ENCODE data around the gene FRMD3.

FRMD3 gene

DNA sequence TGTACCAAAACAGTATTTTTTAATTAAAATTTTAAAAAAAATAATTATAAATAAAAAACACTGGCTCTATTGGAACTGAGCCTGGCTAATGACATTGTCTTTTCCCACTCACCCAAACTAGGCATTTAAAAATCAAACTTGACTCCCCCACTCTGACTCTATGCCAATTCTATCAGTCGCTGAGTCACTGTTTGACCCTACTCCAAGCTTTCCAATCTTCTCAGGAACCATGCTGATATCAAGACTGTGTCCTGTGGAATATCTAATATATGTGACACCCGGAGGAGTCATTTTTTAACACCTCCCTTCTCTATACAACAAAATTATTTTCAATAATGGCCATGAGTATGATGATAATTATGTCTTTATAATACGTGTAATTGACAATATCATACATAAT, 303.7 kb downstream of the FRMD3 start:
- DNase-seq (ENCODE audit: low spot score), result no peak

DNA sequence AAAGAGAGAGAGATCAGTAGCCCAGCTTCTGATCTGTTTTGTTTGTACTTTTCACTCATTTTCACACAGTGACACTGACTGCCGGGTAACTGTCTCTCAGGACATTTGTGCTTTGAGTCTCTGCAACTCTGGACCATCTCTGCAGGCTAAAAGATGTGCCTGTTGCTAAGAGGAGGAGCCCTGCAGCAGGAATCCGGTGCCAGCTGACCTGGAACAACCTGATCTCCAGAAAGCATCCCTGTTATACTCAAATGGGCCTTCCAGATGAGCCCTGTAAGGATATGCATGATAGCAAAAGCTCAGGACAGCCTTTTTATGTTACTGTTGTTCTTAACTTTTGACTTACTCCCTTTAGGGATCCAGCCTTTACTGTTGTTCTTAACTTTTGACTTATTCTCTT, 304.6 kb downstream of the FRMD3 start:
- no peak for DNase-seq (ENCODE audit: low spot score)

DNA sequence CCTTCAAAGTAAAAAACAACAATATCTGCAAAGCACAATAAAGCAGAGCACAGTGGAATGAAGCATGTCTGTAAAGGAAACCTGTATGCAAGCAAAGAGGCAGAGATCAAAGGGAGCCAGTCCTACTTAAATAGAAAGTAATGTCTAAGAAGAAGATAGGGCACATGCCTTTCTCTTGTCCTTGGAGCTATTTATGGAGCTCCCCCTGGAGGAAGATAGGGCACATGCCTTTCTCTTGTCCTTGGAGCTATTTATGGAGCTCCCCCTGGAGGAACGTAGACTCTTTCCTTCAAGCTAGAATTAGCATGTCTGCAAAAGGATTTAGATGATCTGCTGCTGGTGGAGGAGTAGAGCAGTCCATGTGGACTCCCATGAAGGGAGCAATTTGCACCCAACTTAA, 307.2 kb downstream of the FRMD3 start:
- no peak for DNase-seq (ENCODE audit: low spot score)

DNA sequence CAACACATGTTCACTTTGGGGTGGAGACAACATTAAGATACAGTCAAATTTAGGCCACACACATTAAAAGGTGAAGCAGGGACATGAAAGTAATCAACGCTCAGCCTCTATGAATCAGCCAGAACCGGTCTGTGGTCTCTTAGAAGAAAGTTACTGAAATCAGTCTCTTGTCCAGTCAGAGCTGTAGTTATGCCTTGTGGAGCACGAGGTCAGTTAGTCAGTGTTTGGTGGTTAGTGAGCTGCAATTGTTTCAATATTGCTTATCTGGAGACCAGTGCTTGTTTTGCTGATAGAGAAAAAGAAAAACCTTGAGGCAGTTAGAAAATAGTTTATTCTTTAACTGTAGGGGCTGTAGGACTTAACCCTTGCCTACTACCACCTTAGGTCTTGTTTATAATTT, 317.5 kb downstream of the FRMD3 start:
- no peak for DNase-seq (ENCODE audit: low spot score)

DNA sequence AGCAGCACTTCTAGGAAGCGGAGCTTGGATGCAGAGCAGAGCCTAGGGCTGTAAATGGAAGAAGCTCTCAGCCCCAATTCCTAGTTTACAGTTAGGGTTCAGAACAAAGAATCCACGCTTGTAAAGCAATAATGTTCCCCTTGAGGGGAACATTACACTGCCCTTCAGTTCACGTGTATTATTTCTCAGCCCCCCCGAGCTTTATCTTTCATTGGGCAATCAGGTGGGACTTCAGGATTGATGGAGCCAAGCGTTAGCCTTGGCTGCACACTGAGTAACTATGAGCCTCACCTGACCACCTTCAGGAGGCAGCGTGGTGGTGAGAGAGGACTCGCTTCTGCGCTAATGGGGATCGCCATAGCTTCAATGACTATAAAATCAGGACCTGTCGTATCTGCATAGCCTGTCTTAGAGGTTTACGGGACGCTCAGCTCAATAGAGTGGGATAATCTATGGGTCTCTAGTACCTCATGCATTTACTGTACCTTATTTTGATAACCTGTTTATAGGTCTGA, 318.2 kb downstream of the FRMD3 start:
- no peak for DNase-seq (ENCODE audit: low spot score)

DNA sequence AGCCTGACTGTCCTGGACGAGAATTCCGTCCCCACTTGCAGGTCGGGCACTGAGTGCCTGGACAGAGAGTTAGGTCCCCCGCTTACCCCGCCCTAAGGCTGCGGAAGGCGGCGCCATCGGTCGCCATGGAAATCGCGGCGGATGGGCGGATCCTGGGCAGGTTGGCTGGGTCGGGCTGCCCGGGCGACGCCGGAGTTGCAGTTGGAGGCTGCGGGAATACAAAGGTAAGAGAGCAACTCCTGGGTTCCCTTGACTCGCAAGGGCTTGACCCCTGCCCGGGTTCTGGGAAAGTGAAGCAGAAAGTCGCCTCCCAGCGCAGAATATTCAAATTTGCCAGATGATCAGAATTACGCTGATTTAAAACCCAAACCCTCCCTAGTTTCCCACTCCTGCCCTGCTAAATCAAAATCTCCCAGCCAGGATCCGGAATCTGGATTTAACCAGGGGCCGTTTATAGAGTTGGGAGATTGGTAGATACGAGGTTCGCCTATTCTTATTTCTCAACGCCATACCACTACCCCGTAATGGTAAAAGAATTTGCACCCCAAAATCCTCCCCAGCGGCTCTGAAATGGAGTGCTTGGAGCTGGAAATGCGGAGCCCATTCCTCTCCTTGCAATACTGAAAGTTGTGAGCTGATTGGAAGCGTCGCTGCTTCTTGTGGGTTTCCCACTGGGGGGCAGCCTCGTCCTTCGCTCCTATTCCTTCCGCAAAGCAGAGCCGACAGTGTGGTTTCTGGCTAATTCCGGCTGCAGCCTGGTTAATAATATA, 318.9 kb downstream of the FRMD3 start:
- no peak for DNase-seq (ENCODE audit: low spot score)

DNA sequence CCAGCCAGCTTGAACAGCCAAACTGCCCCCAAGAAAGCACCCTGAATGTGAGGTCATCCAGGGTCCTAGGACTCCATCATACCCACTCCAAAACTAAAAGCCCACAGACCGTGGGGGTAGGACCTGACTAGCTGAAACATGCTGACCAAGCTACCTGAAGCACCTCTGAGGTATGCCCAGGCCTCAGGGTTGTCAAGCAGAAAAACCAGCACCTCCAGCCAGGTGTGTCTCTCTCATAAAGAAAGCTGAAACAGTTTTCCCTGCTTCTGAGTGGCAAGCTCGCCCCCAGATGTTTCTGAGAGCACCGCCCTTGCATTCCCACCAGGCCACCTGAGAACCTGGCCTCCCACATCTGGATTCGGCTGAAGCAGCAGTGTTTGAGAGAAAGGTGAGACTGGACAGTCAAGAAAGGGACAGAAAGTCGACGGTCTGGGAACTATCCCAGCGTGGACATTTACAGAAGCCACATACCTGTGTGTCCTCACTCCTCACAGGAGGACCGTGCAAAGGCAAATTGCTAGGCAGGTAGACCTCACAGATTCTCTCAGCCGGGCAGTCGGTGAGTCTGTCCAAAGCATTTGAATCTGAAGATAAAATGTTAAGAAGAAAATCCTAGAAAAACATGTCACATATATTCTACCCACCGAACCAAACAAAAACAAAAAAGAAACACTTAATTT, 319.6 kb downstream of the FRMD3 start:
- no peak for DNase-seq (ENCODE audit: low spot score)

DNA sequence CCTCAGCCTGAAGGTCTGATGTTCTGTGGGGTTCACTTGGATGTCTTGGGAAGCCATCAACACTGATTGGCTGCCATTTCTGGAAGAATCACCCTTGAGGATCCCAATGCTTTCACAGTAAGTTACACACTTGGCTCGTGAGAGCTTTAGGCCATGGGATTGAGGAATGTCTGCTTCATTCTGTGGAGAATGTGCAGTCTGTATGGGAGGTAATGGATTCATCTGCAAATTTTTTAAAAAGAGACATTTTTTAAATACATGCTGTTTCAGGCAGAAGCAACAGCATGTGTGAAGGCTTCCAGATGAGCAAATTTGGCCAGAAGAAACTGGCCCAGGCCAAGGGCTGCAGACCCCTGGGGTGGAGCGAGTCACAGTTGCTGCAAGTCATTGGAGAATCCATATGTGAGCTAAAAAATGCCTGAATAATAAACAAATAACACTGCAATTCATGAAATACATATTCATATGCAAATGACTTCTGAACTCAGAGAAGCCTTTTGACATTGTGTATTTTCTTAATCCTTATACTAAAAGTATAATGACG, 328.9 kb downstream of the FRMD3 start:
- no peak for DNase-seq (ENCODE audit: low spot score)

DNA sequence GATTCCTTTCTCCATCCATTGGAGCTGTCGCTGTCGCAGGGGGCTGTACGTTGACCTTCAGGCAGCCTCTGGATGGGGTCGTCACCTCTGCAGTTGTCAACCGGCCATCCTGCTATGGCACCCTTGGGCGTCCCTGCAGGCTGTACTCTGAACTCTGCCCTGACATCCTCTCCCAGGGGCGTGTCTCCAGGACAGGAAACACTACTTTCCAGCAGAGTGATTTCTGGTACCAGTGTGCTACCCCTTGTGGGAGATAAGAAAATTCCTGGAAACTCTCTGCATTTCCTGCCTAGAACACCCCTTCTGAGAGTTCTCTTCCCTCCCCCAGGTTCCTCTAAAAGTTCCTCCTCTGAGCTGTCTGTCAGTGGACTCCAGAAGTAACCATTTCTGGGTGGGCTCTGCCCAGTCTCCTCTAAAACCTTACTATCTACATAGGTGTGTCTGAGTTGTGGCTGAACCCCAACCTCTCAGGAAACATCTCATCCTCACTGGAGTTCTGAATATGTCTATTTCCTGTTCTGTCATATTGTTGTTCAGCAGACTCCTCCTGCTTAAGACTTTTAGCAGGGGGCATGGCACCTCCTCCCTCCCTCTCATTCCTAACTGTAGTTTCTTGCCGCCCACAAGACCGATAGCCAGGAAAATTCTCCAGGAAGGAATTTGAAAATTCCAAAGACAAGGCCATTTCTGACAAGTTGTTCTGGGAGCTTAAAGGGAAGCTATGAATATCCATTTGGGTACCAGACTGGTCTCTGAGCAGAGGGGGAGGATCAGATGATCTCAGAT, 329.9 kb downstream of the FRMD3 start:
- DNase-seq (ENCODE audit: low spot score), result no peak

DNA sequence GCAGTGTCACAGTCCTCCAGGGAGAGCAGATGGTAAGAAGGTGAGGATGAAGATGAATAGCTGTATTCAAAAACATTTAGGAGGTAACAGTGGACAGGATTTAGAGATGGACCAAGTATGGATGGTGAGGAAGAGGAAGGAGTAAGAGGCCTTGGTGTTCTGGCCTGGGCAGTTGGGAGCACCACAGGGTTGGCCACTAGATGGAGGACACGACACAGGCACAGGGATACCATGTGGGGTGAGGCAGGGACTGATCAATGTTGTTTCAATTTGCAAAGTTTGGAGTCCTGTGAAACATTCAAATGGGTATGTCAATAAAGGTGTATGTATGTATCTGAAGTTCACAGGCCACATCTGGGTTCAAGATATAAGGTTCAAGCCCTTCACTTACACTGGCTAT, 334.2 kb downstream of the FRMD3 start:
- DNase-seq (ENCODE audit: low spot score), result no peak

DNA sequence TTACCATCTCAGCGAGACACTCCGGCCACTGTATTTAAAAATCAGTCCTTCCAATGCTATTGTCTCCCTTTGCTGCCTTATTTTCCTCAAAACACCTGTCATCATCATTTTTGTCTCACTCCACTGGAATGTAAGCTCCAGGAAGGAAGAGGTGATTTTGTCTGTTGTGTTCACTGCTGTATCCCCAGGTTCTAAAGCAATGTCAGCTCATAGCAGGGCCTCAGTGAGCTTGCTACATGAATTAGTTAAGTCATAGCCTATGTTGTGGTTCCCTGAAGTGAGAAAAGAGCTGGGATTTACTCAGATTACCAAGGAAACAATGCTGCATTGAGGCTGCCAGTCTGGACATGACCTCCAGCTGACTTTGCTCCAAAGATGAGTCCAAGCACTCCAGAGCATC, 337.7 kb downstream of the FRMD3 start:
- no peak for DNase-seq (ENCODE audit: low spot score)

DNA sequence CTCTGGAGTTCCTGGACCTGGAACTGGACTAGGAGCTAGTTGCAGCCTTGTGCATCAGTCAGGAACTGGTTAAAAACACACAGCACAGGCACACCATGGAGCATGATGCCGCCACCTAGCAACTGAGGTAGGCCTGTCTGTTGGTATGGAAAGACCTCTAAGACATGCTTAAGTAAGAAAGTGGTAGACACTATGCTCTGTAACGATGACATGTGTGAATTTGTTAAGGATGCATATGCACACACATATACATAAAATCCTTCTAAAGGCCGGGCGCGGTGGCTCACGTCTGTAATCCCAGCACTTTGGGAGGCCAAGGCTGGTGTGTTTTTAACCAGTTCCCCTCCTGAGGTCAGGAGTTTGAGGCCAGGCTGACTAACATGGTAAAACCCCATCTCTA, 338.4 kb downstream of the FRMD3 start:
- DNase-seq (ENCODE audit: low spot score), result no peak

DNA sequence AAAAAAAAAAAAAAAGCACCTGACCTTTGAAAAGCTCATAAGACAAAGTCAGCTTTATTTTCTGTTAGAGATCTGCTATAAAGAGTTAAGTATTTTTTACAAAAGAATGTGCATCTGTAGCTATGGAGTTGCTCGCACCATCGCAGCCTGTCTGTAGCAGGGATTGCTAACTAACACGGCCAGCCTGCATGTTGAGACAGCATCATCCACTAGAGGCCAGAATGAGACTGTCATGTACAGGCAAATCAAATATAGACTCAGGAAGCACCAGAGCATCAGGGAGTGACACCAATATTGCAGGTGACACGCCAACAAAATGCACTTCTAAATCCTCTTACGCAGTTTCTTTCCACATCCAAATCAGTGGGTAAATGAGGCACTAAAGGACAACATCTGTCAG, 339.0 kb downstream of the FRMD3 start:
- no peak for DNase-seq (ENCODE audit: low spot score)

DNA sequence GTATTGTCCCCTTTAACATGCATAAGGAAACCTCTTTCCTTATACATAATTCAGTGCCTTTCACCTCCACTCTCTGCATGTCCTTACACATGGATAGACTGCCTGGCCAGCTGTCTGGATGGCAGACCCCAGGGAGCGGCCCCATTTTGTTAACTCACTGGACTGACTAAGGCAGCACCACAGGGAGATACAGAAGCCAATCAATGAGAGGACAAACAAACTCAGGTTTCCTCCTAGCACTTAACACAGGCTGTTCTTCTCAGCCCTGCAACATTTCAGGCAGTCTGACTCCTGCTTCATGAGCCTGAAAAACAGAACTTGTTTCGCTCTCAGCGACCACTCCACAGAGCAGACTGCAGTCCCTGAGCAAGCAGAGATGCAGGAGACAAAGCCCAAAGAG, 339.8 kb downstream of the FRMD3 start:
- no peak for DNase-seq (ENCODE audit: low spot score)

DNA sequence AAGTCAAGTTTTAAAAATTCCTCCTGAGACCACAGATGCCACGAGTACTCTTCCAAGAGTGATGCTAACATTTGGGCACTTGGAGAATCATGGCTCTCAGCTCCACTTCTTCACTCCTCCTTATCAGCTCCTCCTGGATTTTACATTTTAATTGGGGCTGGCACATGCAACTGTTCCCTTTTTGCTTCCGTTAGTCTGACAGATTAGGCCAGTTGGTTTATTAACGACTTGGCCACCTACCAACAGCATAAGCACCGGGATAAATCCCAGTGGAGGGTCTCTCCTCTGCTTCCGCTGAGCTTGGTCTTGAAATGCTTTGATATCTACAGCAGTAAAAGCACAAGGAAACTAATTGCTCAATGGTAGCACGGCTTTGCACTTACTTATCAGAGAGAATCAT, 340.6 kb downstream of the FRMD3 start:
- no peak for DNase-seq (ENCODE audit: low spot score)

DNA sequence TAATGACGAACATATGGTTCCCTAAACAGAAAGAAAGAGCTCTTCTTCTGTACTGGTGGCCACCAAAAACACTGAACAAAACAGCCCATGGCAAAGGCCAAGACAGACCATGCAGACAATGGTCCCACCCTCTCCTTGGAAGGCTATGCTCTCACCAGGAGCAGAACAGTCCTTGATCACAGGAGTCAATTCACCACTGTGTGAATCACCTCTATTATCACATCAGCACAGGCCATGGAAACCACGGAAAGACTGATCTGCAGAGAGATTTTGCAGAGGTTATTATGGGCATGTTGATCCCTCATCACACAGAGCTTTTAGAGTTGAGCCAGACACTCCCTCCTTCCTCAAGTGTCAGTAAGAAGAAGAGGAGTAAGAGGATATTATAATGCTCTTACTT, 341.3 kb downstream of the FRMD3 start:
- no peak for DNase-seq (ENCODE audit: low spot score)

All from CD4-positive, alpha-beta T cell treated with Interleukin-2 at 100 ng/mL for 4 hours (primary cell).